HepG2 (cell line): ENCODE results near the gene TRH. TPM values are rescaled to one million over a fixed set of nuclear protein-coding genes. Genes with fewer than 3 reads are reported as not detected.

Source experiments
- ATAC-seq: fragments of 200-7000 bp; cut with Tn5 transposase; 3 replicates; pipeline ENCODE4 v1.9.1; 2020; ENCODE audit warnings: mild to moderate bottlenecking, moderate library complexity
- BruUV-seq: library from RNA; stranded (reverse); fragments of 400-500 nt; replicated peaks from 2 replicates; lab custom pipeline; 2021; lab: Mats Ljungman, UMichigan
- CTCF ChIA-PET: fragments of 300-600 bp; formaldehyde crosslinking; extraction: SDS; loops from one replicate; lab custom pipeline; 2021; ENCODE audit warnings: low total read pairs, inconsistent platforms, low intra/inter-chr PET ratio; lab: Yijun Ruan, JAX
- POLR2A ChIA-PET: fragments of 350-600 bp; sonication (Branson Sonifier 250); formaldehyde crosslinking; loops from one replicate; lab custom pipeline; 2020; ENCODE audit warnings: antibody characterized with exemption, inconsistent platforms; lab: Yijun Ruan, JAX
- DNase-seq: peaks from one replicate; pipeline ENCODE4 v3.0.0-alpha.2; 2015; ENCODE audit warnings: low spot score
- FAIRE-seq: peaks from 3 replicates; lab custom pipeline; 2011; peaks lifted over from hg19 to GRCh38; lab: Jason Lieb, UNC
- H2AFZ ChIP-seq: one replicate; pipeline ENCODE4 v1.6.1; 2011; ENCODE audit warnings: low read length, inconsistent platforms
- H3K27ac ChIP-seq: fragments of 300-600 bp; 3 replicates; pipeline ENCODE4 v1.8.0; 2011; ENCODE audit warnings: mixed run types, mild to moderate bottlenecking, mixed read lengths, low read length, inconsistent platforms; ENCODE audit not compliant: insufficient read depth; ENCODE audit errors: extremely low read length
- H3K27me3 ChIP-seq, 2 experiments: fragments of 200-600 bp in 1 of 2; 2 replicates in 1 of 2; 3 replicates in 1 of 2; pipeline versions ENCODE4 v1.6.0 to v1.8.0; 2011; ENCODE audit warnings: low read length in 2 of 2, mild to moderate bottlenecking in 2 of 2, moderate library complexity in 2 of 2, inconsistent platforms in 1 of 2; ENCODE audit not compliant: insufficient read depth in 2 of 2, control insufficient read depth in 1 of 2
- H3K36me3 ChIP-seq, 2 experiments: fragments of 200-600 bp in 1 of 2; replicated peaks in 1 of 2; 2 replicates in 1 of 2; 3 replicates in 1 of 2; pipeline versions ENCODE4 v1.5.1 to v1.8.0; 2011; ENCODE audit warnings: low read length in 2 of 2, inconsistent platforms in 1 of 2; ENCODE audit not compliant: insufficient read depth in 2 of 2, control insufficient read depth in 1 of 2
- H3K4me1 ChIP-seq: 2 replicates; pipeline ENCODE4 v1.5.1; 2012; ENCODE audit warnings: low read length, inconsistent platforms; ENCODE audit not compliant: insufficient read depth
- H3K4me2 ChIP-seq: 2 replicates; pipeline ENCODE4 v1.6.0; 2011; ENCODE audit warnings: low read depth, low read length, inconsistent platforms
- H3K4me3 ChIP-seq, 3 experiments: fragments of 200-600 bp in 1 of 3; sonication (generic), shearing (Covaris generic) in 1 of 3; replicated peaks in 1 of 3; 2 replicates each; pipeline ENCODE4 v1.5.1; 2011 to 2016; ENCODE audit warnings: low read length in 3 of 3, inconsistent platforms in 2 of 3, low read depth in 2 of 3, mild to moderate bottlenecking in 2 of 3, control low read depth in 1 of 3, mixed read lengths in 1 of 3; ENCODE audit not compliant: insufficient read depth in 1 of 3
- H3K79me2 ChIP-seq: one replicate; pipeline ENCODE4 v1.6.1; 2011; ENCODE audit warnings: low read length, inconsistent platforms; ENCODE audit not compliant: insufficient read depth
- H3K9ac ChIP-seq: 2 replicates; pipeline ENCODE4 v1.6.0; 2011; ENCODE audit warnings: mild to moderate bottlenecking, low read depth, low read length, inconsistent platforms; ENCODE audit not compliant: insufficient read depth
- H3K9me3 ChIP-seq: 2 replicates; pipeline ENCODE4 v1.5.1; 2012; ENCODE audit warnings: mild to moderate bottlenecking, low read length
- H4K20me1 ChIP-seq: 2 replicates; pipeline ENCODE4 v1.6.0; 2011; ENCODE audit warnings: inconsistent platforms, mild to moderate bottlenecking, low read length, moderate library complexity; ENCODE audit not compliant: insufficient read depth
- ATF4 ChIP-seq, 2 experiments: fragments of 450-650 bp in 1 of 2; sonication (generic) in 1 of 2; formaldehyde crosslinking; IDR thresholded peaks; 2 replicates each; pipeline versions ENCODE4 v1.5.0 to v1.8.0; 2020 to 2022; ENCODE audit warnings: mild to moderate bottlenecking in 1 of 2, missing genetic modification reagents in 1 of 2
- CHCHD3 ChIP-seq: sonication (generic); formaldehyde crosslinking; IDR thresholded peaks from 2 replicates; pipeline ENCODE4 v1.8.0; 2022; ENCODE audit warnings: mild to moderate bottlenecking, missing genetic modification reagents, moderate library complexity
- HMG20A ChIP-seq: IDR thresholded peaks from 2 replicates; pipeline ENCODE4 v1.6.1; 2016; ENCODE audit warnings: borderline replicate concordance
- HOXA5 ChIP-seq: sonication (generic); formaldehyde crosslinking; IDR thresholded peaks from 2 replicates; pipeline ENCODE4 v1.4.0; 2020; ENCODE audit warnings: missing genetic modification reagents
- HOXA9 ChIP-seq: sonication (generic); formaldehyde crosslinking; IDR thresholded peaks from 2 replicates; pipeline ENCODE4 v1.8.1; 2022; ENCODE audit warnings: missing genetic modification reagents, mild to moderate bottlenecking, moderate library complexity, borderline replicate concordance
- JUND ChIP-seq: sonication (generic); formaldehyde crosslinking; IDR thresholded peaks from 2 replicates; pipeline ENCODE4 v1.8.0; 2022; ENCODE audit warnings: mild to moderate bottlenecking, missing genetic modification reagents
- KDM2A ChIP-seq: sonication (generic); formaldehyde crosslinking; IDR thresholded peaks from 2 replicates; pipeline ENCODE4 v1.4.0; 2020; ENCODE audit warnings: low read depth, missing genetic modification reagents, borderline replicate concordance
- MED8 ChIP-seq: sonication (generic); formaldehyde crosslinking; IDR thresholded peaks from 2 replicates; pipeline ENCODE4 v1.8.1; 2023; ENCODE audit warnings: mild to moderate bottlenecking, missing genetic modification reagents; ENCODE audit not compliant: insufficient replicate concordance
- MIXL1 ChIP-seq: IDR thresholded peaks from 2 replicates; pipeline ENCODE4 v1.6.1; 2016
- MYC ChIP-seq: sonication (generic); formaldehyde crosslinking; IDR thresholded peaks from 2 replicates; pipeline ENCODE4 v1.9.0; 2021; ENCODE audit warnings: missing genetic modification reagents, borderline replicate concordance
- NFE2 ChIP-seq: sonication (generic); formaldehyde crosslinking; IDR thresholded peaks from 2 replicates; pipeline ENCODE4 v1.4.0; 2020; ENCODE audit warnings: missing genetic modification reagents
- NFKB2 ChIP-seq: sonication (generic); formaldehyde crosslinking; IDR thresholded peaks from 2 replicates; pipeline ENCODE4 v1.4.0; 2020; ENCODE audit warnings: missing genetic modification reagents, borderline replicate concordance
- PAX8 ChIP-seq: sonication (generic); formaldehyde crosslinking; IDR thresholded peaks from 2 replicates; pipeline ENCODE4 v1.8.0; 2022; ENCODE audit warnings: mild to moderate bottlenecking, missing genetic modification reagents, borderline replicate concordance
- PPARG ChIP-seq: conservative IDR thresholded peaks from 2 replicates; pipeline ENCODE4 v1.6.1; 2016; ENCODE audit warnings: missing biosample characterization, missing genetic modification reagents
- RAD21 ChIP-seq: fragments of 450-650 bp; formaldehyde crosslinking; IDR thresholded peaks from 2 replicates; pipeline ENCODE4 v1.5.0; 2020; ENCODE audit warnings: mild to moderate bottlenecking
- RNF2 ChIP-seq: fragments of 450-650 bp; conservative IDR thresholded peaks from 2 replicates; pipeline ENCODE4 v1.6.1; 2016; ENCODE audit warnings: low read depth
- RORA ChIP-seq: sonication (generic); formaldehyde crosslinking; IDR thresholded peaks from 2 replicates; pipeline ENCODE4 v1.5.0; 2020; ENCODE audit warnings: mild to moderate bottlenecking, missing genetic modification reagents, moderate library complexity
- SALL2 ChIP-seq: sonication (generic); formaldehyde crosslinking; IDR thresholded peaks from 2 replicates; pipeline ENCODE4 v1.8.1; 2023; ENCODE audit warnings: mild to moderate bottlenecking, missing genetic modification reagents, inconsistent platforms
- SETDB1 ChIP-seq: sonication (generic); formaldehyde crosslinking; IDR thresholded peaks from 2 replicates; pipeline ENCODE4 v1.5.1; 2020; ENCODE audit warnings: missing genetic modification reagents, mild to moderate bottlenecking, borderline replicate concordance
- SP2 ChIP-seq: sonication (generic); formaldehyde crosslinking; IDR thresholded peaks from 2 replicates; pipeline ENCODE4 v1.5.1; 2020; ENCODE audit warnings: mild to moderate bottlenecking, missing genetic modification reagents
- ZFP36 ChIP-seq: fragments of 150-350 bp; IDR thresholded peaks from 2 replicates; pipeline ENCODE4 v1.6.1; 2018; ENCODE audit warnings: borderline replicate concordance, low read length, low read depth; ENCODE audit not compliant: partially characterized antibody
- ZNF275 ChIP-seq: sonication (generic); formaldehyde crosslinking; IDR thresholded peaks from 2 replicates; pipeline ENCODE4 v1.8.0; 2022; ENCODE audit warnings: missing genetic modification reagents, mild to moderate bottlenecking, inconsistent platforms, borderline replicate concordance
- ZNF431 ChIP-seq: sonication (generic); formaldehyde crosslinking; IDR thresholded peaks from 2 replicates; pipeline ENCODE4 v1.9.0; 2022; ENCODE audit warnings: missing genetic modification reagents, low read depth, mild to moderate bottlenecking, borderline replicate concordance
- ZNF598 ChIP-seq: sonication (generic); formaldehyde crosslinking; IDR thresholded peaks from 2 replicates; pipeline ENCODE4 v1.5.1; 2020; ENCODE audit warnings: mild to moderate bottlenecking, missing genetic modification reagents, borderline replicate concordance
- ZNF776 ChIP-seq: sonication (generic); formaldehyde crosslinking; IDR thresholded peaks from 2 replicates; pipeline ENCODE4 v1.4.0; 2020; ENCODE audit warnings: mild to moderate bottlenecking, missing genetic modification reagents
- WGBS: methylation state at CpG from one replicate; pipeline ENCODE4 v1.1.6; 2017; ENCODE audit warnings: low lambda C conversion rate; 5-methylcytosine and 5-hydroxymethylcytosine counted together
- in situ Hi-C: cut with HindIII; loops from 2 replicates; pipeline ENCODE4 v1.10.0; 2017; ENCODE audit warnings: low pct_unique_long_range_greater_than_20kb; ENCODE audit not compliant: extremely low pct_ligation_motif_present
- intact Hi-C: fragments of 100-400 bp; cut with micrococcal nuclease; formaldehyde crosslinking; loops from one replicate; pipeline ENCODE4 v1.10.0; 2022; ENCODE audit not compliant: unreplicated experiment
- polyA plus RNA-seq, 8 experiments: library from polyadenylated mRNA; depleted of rRNA in 3 of 8; stranded (reverse) in 7 of 8; unstranded in 1 of 8; fragments of >200 nt; fragmentation: Illumina TruSeq in 4 of 8; extraction: Trizol in 4 of 8; gene quantifications; 2 replicates each; pipeline versions ENCODE4 v1.2.1 to v1.2.3, GENCODE V29; 2011 to 2016; ENCODE audit warnings: low read depth in 4 of 8, missing spikeins in 1 of 8, mixed read lengths in 1 of 8; ENCODE audit not compliant: insufficient read depth in 1 of 8
- total RNA-seq, 5 experiments: library from RNA; depleted of rRNA; stranded (reverse); fragments of >200 nt; fragmentation: Illumina TruSeq; extraction: Trizol; gene quantifications; 2 replicates each; pipeline ENCODE4 v1.2.3, GENCODE V29; 2016; ENCODE audit warnings: low read depth in 1 of 5

The TRH gene
- total and polyA plus RNA-seq, 2 of the 13 experiments (the other 11 are each of a cell fraction or from before 2014, with no cell fraction given) = not detected

- Histone ChIP-seq H3K79me2 (no peaks in the 10 kb centered on the region), H2AFZ (no peak overlapping the region), H3K27me3 (peaks cover 0 to 2% of the 10 kb centered on the region in 2 experiments; a peak in 2 of 5 replicates), H3K9me3 (no peaks in the 10 kb centered on the region), H3K9ac (no peak overlapping the region), H3K27ac (no peak overlapping the region), H3K4me2 (no peak overlapping the region; the same call in 1 of the 2 replicates), H3K36me3 (no peaks in the 10 kb centered on the region), H3K4me1 (peaks cover 14% of the 10 kb centered on the region), H3K4me3 (no peak overlapping the region), H4K20me1 (no peaks in the 10 kb centered on the region)
- peak; percentile 64 for FAIRE-seq
- DNase-seq = peak; percentile 58
- no TSS peak for BruUV-seq
- WGBS = 5% methylated on average over 7 of the region's 7 CpGs
- ChIA-PET POLR2A (no interaction called here), CTCF (interaction anchor here (1.1 to 3.0 kb wide), 6 partner anchors 33 to 163 kb away, joined by 4 to 18 read pairs (median 6); no protein-coding TSS in a partner anchor)
- in situ Hi-C loops (loop anchor here (5.0 to 10.0 kb wide), 2 partner anchors 55 to 153 kb away; no protein-coding TSS in a partner anchor), intact Hi-C loops (loop anchor here (1.0 kb wide), 1 partner anchor 61 kb away; no protein-coding TSS in a partner anchor)
- ATAC-seq = peak; percentile 87
- no peak for TF ChIP-seq HMG20A (CRISPR knock-in tag)
- TF ChIP-seq ZNF598 (CRISPR knock-in tag) = no peak
- TF ChIP-seq RNF2 = no peak
- TF ChIP-seq HOXA9 (CRISPR knock-in tag) = no peak
- TF ChIP-seq MYC = no peak
- TF ChIP-seq MED8 (CRISPR knock-in tag) = no peak
- TF ChIP-seq MIXL1 (CRISPR knock-in tag) = no peak
- no peak for TF ChIP-seq PPARG
- TF ChIP-seq RORA = no peak
- no peak for TF ChIP-seq ZNF776 (CRISPR knock-in tag)
- TF ChIP-seq RAD21 (CRISPR knock-in tag) = peak; percentile 90
- 0 out of 2 replicates have a peak, but pooled peaks have one; percentile 37 for TF ChIP-seq SALL2 (CRISPR knock-in tag)
- TF ChIP-seq SETDB1 (CRISPR knock-in tag) = no peak
- no peak for TF ChIP-seq ZFP36
- TF ChIP-seq SP2 = no peak
- TF ChIP-seq ATF4 (CRISPR knock-in tag; IDR thresholded peaks at IDR 0.05) = no peak
- no peak for TF ChIP-seq PAX8 (CRISPR knock-in tag)
- TF ChIP-seq NFE2 (CRISPR knock-in tag) = no peak
- TF ChIP-seq ZNF275 (CRISPR knock-in tag) = no peak
- TF ChIP-seq HOXA5 (CRISPR knock-in tag) = no peak
- TF ChIP-seq CHCHD3 (CRISPR knock-in tag) = no peak
- TF ChIP-seq ZNF431 (CRISPR knock-in tag) = no peak
- TF ChIP-seq KDM2A = peak; percentile 55; the same call in 1 of the 2 replicates
- no peak for TF ChIP-seq JUND (CRISPR knock-in tag)
- no peak for TF ChIP-seq NFKB2 (CRISPR knock-in tag)
These were observed 32.2 kb upstream of the TRH start for GRCh38 chr3:129942296-129942695.
